Measurements from ENCODE around the gene ZNF496. TPM values are rescaled to one million over a fixed set of nuclear protein-coding genes. Genes with fewer than 3 reads are reported as not detected.
"Not testable (repeated sequence)": the region's sequence is repeated elsewhere in the genome, so short reads cannot be mapped to it uniquely, and the experiment has no call there.

Gene ZNF496
- total and polyA plus RNA-seq, 2 donors, result 17.2 to 27.8 TPM

GRCh38 chr1:247299723-247300381 lies 31.8 kb downstream of the ZNF496 start:
- Histone ChIP-seq H3K36me3 (ENCODE audit: insufficient read depth) (no peaks in the 10 kb centered on the region), H3K4me3 (ENCODE audit: low read depth, low read length) (no peak overlapping the region), H3K4me1 (ENCODE audit: insufficient read depth) (no peaks in the 10 kb centered on the region), H3K27ac (ENCODE audit: low read depth) (no peak overlapping the region)
- DNase-seq (ENCODE audit: extremely low spot score), result no peak
- WGBS, result 80% methylated on average over 12 of the region's 12 CpGs

GRCh38 chr1:247298701-247299100 lies 33.0 kb downstream of the ZNF496 start:
- WGBS, result 77% methylated on average over 4 of the region's 4 CpGs
- Histone ChIP-seq H3K4me3 (ENCODE audit: low read depth, low read length) (no peak overlapping the region), H3K4me1 (ENCODE audit: insufficient read depth) (no peaks in the 10 kb centered on the region), H3K36me3 (ENCODE audit: insufficient read depth) (no peaks in the 10 kb centered on the region), H3K27ac (ENCODE audit: low read depth) (no peak overlapping the region)
- DNase-seq (ENCODE audit: extremely low spot score), result no peak

- Histone ChIP-seq H3K4me1 (ENCODE audit: insufficient read depth) (no peaks in the 10 kb centered on the region), H3K27ac (ENCODE audit: low read depth) (no peak overlapping the region), H3K4me3 (ENCODE audit: low read depth, low read length) (no peak overlapping the region), H3K36me3 (ENCODE audit: insufficient read depth) (no peaks in the 10 kb centered on the region)
- no peak for DNase-seq (ENCODE audit: extremely low spot score)
- 69% methylated on average over 6 of the region's 6 CpGs for WGBS
Observed at GRCh38 chr1:247298124-247298481, 33.6 kb downstream of the ZNF496 start.

- no peaks in the 10 kb centered on the region for H3K36me3 ChIP-seq (ENCODE audit: insufficient read depth)
- no peak overlapping the region for H3K4me3 ChIP-seq (ENCODE audit: low read depth, low read length)
- no peak for DNase-seq (ENCODE audit: extremely low spot score)
- no peak overlapping the region for H3K27ac ChIP-seq (ENCODE audit: low read depth)
- WGBS, result 75% methylated on average over 9 of the region's 9 CpGs
- H3K4me1 ChIP-seq (ENCODE audit: insufficient read depth), result no peaks in the 10 kb centered on the region
Observed at GRCh38 chr1:247297263-247298123, 34.2 kb downstream of the ZNF496 start.

GRCh38 chr1:247296599-247297180 lies 35.0 kb downstream of the ZNF496 start:
- Histone ChIP-seq H3K27ac (ENCODE audit: low read depth) (no peak overlapping the region), H3K4me3 (ENCODE audit: low read depth, low read length) (no peak overlapping the region), H3K36me3 (ENCODE audit: insufficient read depth) (no peaks in the 10 kb centered on the region), H3K4me1 (ENCODE audit: insufficient read depth) (no peaks in the 10 kb centered on the region)
- WGBS, result 91% methylated on average over 8 of the region's 8 CpGs
- DNase-seq (ENCODE audit: extremely low spot score), result no peak

GRCh38 chr1:247295746-247296145 lies 35.9 kb downstream of the ZNF496 start:
- WGBS, result 71% methylated on average over 5 of the region's 5 CpGs
- no peaks in the 10 kb centered on the region for H3K4me1 ChIP-seq (ENCODE audit: insufficient read depth)
- no peak for DNase-seq (ENCODE audit: extremely low spot score)
- no peak overlapping the region for H3K4me3 ChIP-seq (ENCODE audit: low read depth, low read length)
- H3K36me3 ChIP-seq (ENCODE audit: insufficient read depth), result no peaks in the 10 kb centered on the region
- H3K27ac ChIP-seq (ENCODE audit: low read depth), result no peak overlapping the region

- Histone ChIP-seq H3K4me3 (ENCODE audit: low read depth, low read length) (no peak overlapping the region), H3K36me3 (ENCODE audit: insufficient read depth) (no peaks in the 10 kb centered on the region), H3K27ac (ENCODE audit: low read depth) (no peak overlapping the region), H3K4me1 (ENCODE audit: insufficient read depth) (no peaks in the 10 kb centered on the region)
- no peak for DNase-seq (ENCODE audit: extremely low spot score)
- WGBS, result 29% methylated on average over 6 of the region's 6 CpGs
Observed at GRCh38 chr1:247295274-247295684, 36.4 kb downstream of the ZNF496 start.

- Histone ChIP-seq H3K36me3 (ENCODE audit: insufficient read depth) (no peaks in the 10 kb centered on the region), H3K4me1 (ENCODE audit: insufficient read depth) (no peaks in the 10 kb centered on the region), H3K4me3 (ENCODE audit: low read depth, low read length) (no peak overlapping the region), H3K27ac (ENCODE audit: low read depth) (no peak overlapping the region)
- 80% methylated on average over 5 of the region's 5 CpGs for WGBS
- DNase-seq (ENCODE audit: extremely low spot score), result no peak
Observed at GRCh38 chr1:247294282-247294681, 37.4 kb downstream of the ZNF496 start.

GRCh38 chr1:247293047-247293446 lies 38.6 kb downstream of the ZNF496 start:
- DNase-seq (ENCODE audit: extremely low spot score), result no peak
- 59% methylated on average over 7 of the region's 7 CpGs for whole genome bisulfite sequencing
- H3K4me1 ChIP-seq (ENCODE audit: insufficient read depth), result no peaks in the 10 kb centered on the region

GRCh38 chr1:247291833-247292561 lies 39.7 kb downstream of the ZNF496 start:
- H3K4me1 ChIP-seq (ENCODE audit: insufficient read depth), result no peaks in the 10 kb centered on the region
- 60% methylated on average over 17 of the region's 17 CpGs for WGBS
- DNase-seq (ENCODE audit: extremely low spot score), result no peak
- no peak overlapping the region for H3K27ac ChIP-seq (ENCODE audit: low read depth)
- H3K36me3 ChIP-seq (ENCODE audit: insufficient read depth), result no peaks in the 10 kb centered on the region
- no peak overlapping the region for H3K4me3 ChIP-seq (ENCODE audit: low read depth, low read length)

More at GRCh38 chr1:247293047-247293446, 38.6 kb downstream of the ZNF496 start:
- H3K36me3 ChIP-seq (ENCODE audit: insufficient read depth), result no peaks in the 10 kb centered on the region
- no peak overlapping the region for H3K27ac ChIP-seq (ENCODE audit: low read depth)
- H3K4me3 ChIP-seq (ENCODE audit: low read depth, low read length), result no peak overlapping the region

GRCh38 chr1:247291161-247291560 lies 40.5 kb downstream of the ZNF496 start:
- no peak for DNase-seq (ENCODE audit: extremely low spot score)
- Histone ChIP-seq H3K36me3 (ENCODE audit: insufficient read depth) (no peaks in the 10 kb centered on the region), H3K27ac (ENCODE audit: low read depth) (no peak overlapping the region), H3K4me1 (ENCODE audit: insufficient read depth) (no peaks in the 10 kb centered on the region), H3K4me3 (ENCODE audit: low read depth, low read length) (no peak overlapping the region)
- 92% methylated on average over 9 of the region's 9 CpGs for WGBS

- WGBS, result 94% methylated on average over 20 of the region's 20 CpGs
- Histone ChIP-seq H3K4me3 (ENCODE audit: low read depth, low read length) (no peak overlapping the region), H3K27ac (ENCODE audit: low read depth) (no peak overlapping the region), H3K4me1 (ENCODE audit: insufficient read depth) (no peaks in the 10 kb centered on the region), H3K36me3 (ENCODE audit: insufficient read depth) (no peaks in the 10 kb centered on the region)
- no peak for DNase-seq (ENCODE audit: extremely low spot score)
Observed at GRCh38 chr1:247290576-247290975, 41.1 kb downstream of the ZNF496 start.

- WGBS, result 89% methylated on average over 19 of the region's 19 CpGs
- not testable (repeated sequence) for H3K4me1 ChIP-seq (ENCODE audit: insufficient read depth); H3K4me3 ChIP-seq (ENCODE audit: low read depth, low read length); H3K36me3 ChIP-seq (ENCODE audit: insufficient read depth); H3K27ac ChIP-seq (ENCODE audit: low read depth); DNase-seq (ENCODE audit: extremely low spot score)
Observed at GRCh38 chr1:247289274-247289892, 42.3 kb downstream of the ZNF496 start.
